Measurements from ENCODE around the gene UMODL1. TPM values are rescaled to one million over a fixed set of nuclear protein-coding genes. Genes with fewer than 3 reads are reported as not detected.
"Not testable (repeated sequence)": the region's sequence is repeated elsewhere in the genome, so short reads cannot be mapped to it uniquely, and the experiment has no call there.

UMODL1 gene
- total RNA-seq, 1 donor from 2014 or later = 0.48 TPM

DNA sequence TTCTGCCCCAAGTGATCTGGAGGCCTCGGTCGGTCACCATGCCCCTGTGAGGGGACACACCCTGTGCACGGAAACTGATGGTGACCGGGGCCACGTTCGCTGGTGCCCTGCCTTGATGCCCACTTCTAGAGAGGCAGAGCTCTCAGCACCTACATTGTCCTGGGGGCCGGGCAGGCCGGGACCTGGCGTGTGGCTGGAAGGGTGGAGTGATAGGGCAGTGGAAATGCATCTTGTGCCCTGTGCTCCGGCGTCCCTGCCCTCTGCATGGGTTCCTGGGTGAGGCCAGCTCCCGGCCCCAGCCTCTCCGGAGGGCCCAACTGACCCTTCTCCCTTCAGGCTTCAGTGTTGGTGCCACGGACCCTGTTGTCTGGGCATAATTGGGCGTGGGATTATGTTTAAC is 11.0 kb upstream of the UMODL1 start:
- DNase-seq (ENCODE audit: low spot score) = no peak

DNA sequence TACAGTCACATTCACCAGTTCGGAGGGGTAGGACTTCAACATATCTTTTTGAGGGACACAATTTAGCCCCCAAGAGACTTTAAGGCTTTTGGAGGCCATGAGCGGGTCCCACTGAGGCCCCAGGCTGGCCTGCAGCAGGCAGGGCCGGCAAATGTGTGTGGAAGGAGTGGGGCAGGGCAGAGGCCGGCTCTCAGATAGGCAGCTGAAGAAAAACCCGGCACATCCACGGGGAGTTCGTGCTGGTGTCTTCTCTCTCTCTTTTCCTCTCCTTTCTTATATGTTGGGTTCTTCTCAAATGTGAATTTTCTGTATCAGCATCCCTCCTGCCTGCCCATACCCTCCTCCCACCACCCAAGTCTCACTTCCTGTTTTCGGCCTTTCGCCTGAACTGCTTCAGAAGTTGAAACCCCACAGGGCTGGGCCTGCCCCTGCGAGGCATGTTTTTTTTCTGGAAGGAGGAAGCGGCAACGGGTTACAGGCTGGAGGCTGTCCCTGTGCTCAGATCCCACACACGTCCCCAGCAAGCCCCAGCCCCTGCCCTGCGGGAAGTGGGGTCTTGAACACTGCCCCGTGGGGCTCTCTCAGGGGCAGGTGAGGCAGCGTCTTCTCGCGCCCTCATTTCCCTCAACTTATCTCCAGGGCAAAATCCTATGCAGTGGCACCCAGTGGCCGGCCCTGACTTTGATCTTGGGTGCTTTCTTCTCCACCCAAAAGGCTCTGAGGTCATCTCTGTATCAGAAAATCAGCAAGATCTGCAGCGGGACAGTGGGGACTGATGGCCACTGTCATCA is 9.7 kb upstream of the UMODL1 start:
- peak; percentile 46 for DNase-seq (ENCODE audit: low spot score)

DNA sequence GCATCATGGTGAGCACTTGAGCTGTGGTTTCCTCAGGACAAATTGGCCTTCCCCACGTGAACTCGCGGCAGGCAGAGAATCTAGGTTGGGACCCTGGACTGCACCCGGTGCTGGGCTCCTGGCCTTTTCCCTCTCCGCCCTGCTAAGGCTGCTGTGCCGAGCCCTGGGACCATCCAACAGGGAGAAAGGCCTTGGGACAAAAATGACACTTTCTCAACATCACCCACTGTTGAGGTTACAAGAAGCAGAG is 9.2 kb upstream of the UMODL1 start:
- DNase-seq (ENCODE audit: low spot score) = no peak

DNA sequence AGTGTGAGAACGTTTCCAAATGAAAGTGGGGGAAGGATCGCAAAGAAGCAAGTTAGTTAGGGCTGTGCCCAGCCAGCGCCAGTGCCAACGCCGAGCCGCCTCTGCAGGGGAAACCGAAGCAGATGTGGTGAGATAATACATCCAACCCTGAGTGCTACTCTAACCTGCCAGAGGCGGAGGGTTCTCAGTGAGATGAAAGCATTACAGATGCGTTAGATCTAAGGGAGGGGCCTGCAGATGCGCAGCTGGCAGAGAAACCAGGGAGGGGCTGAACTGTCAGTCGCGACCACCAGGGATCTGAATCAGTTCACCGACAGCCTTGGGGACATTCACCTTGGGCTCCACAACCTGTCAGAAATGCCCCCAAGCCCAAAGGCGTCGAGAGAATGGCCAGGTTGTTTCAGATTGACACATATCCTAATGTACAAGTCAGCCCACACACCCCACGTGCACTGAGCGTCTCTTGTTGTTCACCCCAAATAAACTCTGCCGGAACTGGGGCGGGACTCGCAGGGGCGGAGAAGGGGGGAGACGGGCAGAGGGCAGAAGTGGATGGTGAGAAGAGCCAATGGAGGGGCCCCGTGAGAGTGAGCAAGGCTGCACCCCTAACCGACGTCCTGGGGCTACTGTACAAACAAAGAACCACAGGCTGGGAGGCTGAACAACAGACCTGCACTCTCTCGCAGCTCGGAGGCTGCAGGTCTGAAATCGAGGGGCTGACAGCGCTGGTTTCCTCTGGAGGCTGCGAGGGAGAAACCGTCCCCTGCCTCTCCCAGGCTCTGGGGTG is 8.7 kb upstream of the UMODL1 start:
- DNase-seq (ENCODE audit: low spot score) = no peak

DNA sequence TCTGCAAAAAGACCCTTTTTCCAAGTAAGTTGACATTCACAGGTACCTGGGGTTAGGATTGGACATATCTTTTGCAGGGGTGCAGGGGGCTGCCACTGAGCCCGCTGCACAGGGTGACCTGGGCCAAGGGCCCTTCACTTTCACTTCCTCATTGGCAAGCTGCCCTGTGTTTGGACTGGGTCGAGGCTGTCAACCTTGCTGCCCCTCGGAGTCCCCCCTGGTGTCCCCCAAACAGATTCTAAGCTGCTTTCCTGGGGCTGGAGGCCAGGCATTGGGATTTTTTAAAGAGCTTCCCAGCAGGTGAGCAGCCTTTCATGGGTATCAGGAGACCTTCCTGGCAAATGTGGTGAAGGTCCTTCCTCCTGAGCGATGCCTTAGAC is 7.9 kb upstream of the UMODL1 start:
- no peak for DNase-seq (ENCODE audit: low spot score)

DNA sequence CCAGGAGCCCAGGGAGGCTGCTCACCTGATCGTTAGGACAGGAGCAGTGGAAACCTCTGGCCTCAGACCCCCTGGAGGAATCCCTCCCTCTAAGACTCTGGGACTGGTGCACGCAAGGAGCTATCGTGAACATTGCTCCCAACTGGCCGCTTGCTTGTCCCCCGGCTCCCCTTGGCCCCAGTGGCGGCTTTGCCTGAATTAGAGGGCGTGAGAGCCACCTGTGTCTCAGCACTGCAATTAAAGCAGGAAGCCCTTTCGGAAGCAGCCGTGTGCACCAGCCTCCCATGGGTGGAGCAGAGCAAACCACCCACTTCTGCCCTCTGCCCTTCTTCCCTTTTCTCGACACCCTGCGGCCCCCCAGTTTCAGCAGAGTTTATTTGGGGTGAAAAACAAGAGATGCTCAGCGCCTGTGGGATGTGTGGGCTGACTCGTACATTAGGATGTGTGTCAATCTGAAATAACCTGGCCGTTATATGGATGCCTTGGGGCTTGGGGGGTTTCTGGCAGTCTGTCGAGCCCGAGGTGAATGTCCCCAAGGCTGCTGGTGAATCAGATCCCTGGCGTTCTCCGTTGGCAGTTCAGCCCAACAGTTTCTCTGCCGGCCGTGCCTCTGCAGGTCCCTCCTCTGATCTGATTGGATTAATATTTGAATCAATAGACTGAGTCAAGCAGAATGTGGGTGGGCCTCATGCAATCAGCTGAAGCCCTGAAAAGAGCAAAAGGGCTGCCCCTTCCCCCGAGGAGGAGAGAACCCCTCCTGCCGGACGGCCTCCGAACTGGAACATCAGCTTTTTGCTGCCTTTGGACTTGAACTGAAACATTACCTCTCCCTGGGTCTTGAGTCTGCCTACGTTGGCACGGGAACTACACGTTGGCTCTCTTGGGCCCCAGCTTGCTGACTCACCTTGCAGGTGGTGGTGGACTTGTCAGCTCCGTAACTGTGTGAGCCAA is 7.3 kb upstream of the UMODL1 start:
- no peak for DNase-seq (ENCODE audit: low spot score)

DNA sequence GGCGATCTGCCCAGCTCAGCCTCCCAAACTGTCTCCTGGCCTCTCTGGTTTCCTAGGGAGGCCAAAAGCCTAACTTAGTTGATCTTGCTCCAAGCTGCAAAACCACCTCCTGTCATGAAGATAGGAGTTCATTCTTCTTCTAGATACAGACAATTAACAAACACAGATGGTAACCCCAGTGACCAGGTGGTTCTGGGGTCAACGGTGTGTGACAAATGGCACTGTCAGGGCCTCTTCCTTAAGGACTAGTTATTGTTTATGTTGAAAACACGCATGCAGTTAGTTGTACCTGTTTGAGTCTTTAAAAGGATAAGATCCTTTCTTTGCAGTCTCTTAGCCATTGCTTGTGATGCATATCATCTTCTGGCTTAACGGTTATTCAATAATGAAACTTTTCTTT is 4.6 kb upstream of the UMODL1 start:
- DNase-seq (ENCODE audit: low spot score) = no peak

DNA sequence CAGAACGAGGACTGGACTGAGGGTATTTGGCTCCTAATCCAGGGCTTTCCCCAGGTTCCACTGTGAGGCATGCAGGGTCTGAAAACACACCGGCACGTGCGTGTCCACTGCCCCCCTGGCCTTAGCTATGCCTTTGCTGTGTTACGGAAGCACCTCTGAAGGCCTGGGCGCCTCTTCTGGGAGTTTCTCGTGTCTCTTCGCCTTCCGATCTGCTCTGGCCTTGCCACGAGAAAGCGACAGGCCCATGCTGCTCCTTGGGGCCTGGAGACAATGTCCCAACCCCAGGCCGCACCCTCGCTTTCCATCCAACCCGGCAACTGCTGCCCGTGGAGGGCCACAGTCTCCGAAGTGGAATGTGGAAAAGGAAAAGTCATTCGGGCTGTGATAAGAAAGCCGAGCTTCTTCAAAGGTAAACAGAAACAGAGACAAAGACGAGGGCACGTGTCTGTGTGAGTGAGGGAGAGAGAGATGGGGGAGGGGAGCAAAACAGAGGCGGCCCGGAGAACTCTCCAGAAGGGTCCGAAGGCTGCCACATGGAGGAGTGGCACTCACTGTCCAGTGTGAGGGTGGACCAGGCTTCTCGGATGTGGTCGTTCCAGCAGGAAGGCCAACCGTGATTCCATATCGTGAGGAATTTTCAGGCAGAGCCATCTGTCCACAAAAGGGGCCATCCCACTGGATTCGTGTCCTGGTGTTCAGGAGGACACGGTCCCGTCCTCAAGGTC is 3.4 kb upstream of the UMODL1 start:
- no peak for DNase-seq (ENCODE audit: low spot score)

DNA sequence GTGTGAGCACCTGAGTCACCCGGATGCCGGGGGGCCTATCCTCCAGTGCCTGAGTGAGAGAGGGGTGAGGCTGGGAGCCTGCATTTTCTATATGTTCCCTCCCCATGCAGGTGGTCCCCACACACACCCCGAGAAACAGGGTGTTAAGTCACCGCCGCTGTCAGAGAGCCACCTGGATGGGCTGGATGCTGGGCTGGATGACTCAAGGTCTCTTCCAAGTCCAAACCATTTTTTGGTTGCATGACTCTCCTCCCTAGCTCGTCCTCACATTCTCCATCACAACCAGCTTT is 2.9 kb upstream of the UMODL1 start:
- no peak for DNase-seq (ENCODE audit: low spot score)

DNA sequence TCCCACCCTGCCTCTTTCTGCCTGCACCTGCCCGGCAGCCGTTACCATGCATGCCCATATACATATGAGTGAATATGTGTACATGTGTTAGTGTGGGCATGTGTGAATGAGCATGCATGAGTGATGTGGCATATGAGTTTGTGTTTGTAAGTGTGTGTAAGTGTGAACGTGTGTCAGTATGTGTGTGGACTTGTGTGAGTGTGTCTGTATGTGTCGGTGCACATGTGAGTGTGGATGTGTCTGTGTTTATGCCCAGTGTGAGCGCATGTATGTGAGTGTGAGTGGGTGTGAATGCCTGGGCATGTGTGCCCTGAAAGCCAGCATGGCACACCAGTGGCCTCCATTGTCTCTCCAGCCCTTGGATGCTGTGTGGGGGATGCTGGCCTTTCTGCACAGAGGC is 2.5 kb upstream of the UMODL1 start:
- DNase-seq (ENCODE audit: low spot score) = no peak

DNA sequence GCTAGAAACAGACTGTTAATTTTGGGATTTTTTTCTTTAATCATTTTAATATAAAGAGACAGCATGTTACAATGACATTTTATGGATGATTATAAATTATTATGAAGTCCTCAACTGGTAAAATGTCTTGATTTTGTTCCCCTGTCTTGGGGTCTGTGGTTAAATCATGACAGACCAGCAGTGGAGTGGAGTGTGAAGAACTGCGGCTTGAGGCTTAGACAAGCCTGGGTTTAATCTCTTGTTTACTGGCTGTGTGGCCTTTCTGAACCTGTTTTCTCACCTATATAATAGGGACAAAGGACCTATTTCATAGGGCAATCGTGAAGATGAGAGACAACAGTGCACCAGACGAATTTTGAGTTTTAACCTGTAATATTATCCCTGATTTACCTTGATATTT is 1.8 kb upstream of the UMODL1 start:
- DNase-seq (ENCODE audit: low spot score) = no peak

DNA sequence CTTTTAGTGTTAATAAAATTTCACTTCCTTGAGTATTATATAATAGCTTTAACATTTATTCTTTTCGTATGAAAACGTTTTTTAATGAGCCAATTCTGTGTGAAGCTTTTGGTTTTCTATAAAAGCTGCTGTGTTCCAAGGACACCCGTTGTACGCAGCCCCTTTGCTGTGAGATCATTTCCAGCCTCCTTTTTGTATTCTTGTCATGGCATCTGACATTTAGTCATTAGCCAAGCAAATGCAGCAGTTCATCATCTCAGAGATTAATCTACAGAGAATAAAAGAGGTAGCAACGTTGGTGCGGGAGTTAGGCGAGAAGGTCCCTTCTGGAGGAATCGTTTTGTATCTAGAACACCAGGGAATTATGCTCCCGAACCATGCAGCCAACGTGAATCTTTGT is 1.3 kb upstream of the UMODL1 start:
- no peak for DNase-seq (ENCODE audit: low spot score)

DNA sequence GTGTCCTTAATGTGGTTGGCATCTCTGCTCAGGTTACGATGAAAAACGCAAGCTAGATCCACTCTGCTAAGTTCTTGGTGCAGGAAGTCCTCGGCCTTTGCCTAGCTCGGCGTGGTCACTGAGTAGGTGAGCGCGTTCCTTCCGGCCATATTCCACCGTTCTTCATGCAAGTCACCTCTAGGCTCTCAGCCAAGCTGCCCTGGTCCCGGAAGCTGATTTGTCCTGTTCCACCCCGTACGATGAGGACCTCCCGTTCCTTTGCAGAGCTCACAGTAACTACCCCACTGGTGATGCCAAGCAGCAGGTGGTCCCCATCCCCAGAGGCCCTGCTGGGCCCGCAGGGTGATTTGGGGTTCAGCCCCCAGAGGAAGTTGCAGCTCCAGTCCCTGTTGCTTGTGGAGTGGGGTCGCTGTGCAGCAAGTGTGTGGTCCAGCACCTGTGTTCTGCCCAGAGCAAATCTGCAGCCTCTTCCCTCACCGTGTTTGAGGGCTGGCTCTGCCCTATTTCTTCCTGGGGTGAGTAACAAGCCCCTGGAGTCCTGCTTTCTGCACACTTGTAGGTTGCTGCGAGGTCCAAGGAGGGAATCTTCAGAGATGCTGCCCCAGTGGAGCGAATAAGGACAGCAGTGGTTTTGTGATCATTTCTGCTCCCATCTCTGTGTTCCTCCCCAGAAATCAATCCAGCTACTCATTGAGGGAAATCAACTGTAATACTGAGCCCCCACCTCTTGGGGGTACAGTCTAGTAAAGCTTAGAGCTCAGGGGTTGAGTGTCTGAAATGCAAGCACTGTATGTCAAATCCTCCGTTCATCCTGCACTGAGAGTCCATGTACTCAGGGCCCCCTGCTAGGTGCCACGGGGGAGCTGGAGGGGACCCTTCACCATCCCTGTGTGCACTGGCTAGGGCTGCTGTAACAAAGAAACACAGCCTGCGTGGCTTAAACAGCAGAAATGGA is 2.3 kb downstream of the UMODL1 start:
- DNase-seq (ENCODE audit: low spot score) = no peak

DNA sequence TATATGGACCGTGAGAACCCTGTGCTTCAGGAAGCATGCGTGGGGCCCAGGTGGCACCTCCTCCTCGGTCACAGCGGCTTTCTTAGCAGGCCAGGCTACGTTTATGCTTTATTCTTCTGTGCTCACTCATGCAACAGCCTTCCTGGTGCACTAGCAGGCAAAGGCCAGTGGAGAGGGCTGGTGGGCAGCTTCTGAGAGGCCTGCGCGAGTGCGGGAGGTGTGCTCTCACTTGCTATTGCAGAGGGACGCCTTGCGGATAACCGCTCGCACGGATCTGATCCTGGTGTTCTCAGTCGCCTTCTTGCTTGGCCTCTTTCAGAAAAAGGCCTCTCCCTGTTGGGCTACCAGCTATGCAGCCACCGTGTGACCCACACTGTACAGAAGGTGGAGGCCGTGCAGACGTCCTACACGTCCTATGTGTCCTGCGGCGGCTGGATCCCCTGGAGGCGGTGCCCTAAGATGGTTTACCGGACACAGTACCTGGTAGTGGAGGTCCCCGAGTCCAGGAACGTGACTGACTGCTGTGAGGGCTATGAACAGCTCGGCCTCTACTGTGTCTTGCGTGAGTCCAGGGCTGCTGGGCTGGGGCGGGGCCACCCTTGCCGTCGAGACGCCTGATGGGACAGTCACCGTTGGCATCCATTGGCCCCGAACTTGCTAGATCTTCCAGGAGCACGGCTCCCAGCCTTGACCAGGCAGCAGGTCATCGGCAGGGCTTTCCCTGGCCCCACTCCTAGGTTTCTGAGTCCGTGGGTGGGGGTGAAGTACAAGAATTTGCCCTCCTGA is 4.8 kb downstream of the UMODL1 start:
- no peak for DNase-seq (ENCODE audit: low spot score)

DNA sequence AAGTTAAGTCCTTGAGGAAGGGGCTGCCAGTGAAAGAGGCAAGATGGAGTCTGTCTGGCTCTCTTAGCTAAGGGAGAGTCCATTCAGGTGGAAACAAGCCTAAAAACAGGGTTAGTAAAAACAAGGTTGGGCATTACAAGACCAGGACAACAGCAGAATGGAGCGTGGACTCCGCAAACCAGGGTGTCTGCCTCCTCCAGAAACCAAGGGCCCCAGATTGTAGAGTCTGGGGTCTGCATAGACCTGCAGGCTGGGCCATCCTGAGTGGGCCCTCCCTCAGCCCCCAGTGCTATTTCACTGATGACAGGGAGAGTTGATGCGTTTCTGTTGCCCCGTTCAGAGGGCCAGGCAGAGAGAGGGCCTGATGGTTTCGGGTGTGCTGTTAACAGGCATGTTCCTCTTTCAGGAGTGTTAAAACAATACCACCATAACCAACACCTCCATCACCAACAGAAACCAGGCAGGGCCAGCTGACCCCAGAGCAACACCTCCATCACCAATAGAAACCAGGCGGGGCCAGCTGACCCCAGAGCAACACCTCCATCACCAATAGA is 6.6 kb downstream of the UMODL1 start:
- DNase-seq (ENCODE audit: low spot score) = not testable (repeated sequence)

DNA sequence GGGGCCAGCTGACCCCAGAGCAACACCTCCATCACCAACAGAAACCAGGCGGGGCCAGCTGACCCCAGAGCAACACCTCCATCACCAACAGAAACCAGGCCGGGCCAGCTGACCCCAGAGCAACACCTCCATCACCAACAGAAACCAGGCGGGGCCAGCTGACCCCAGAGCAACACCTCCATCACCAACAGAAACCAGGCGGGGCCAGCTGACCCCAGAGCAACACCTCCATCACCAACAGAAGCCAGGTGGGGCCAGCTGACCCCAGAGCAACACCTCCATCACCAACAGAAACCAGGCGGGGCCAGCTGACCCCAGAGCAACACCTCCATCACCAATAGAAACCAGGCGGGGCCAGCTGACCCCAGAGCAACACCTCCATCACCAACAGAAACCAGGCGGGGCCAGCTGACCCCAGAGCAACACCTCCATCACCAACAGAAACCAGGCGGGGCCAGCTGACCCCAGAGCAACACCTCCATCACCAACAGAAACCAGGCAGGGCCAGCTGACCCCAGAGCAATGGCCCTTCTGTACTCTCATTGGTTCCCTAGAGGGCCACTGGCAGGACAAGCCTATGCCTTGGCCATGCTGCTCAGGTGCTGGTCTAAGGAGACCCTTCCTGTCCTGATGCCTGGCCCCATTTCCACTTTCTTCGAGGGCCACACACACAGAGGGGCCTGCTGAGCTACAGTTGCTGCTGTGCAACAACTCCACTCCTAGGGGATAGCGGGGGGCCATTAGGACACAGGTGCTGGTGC is 7.3 kb downstream of the UMODL1 start:
- DNase-seq (ENCODE audit: low spot score) = not testable (repeated sequence)

DNA sequence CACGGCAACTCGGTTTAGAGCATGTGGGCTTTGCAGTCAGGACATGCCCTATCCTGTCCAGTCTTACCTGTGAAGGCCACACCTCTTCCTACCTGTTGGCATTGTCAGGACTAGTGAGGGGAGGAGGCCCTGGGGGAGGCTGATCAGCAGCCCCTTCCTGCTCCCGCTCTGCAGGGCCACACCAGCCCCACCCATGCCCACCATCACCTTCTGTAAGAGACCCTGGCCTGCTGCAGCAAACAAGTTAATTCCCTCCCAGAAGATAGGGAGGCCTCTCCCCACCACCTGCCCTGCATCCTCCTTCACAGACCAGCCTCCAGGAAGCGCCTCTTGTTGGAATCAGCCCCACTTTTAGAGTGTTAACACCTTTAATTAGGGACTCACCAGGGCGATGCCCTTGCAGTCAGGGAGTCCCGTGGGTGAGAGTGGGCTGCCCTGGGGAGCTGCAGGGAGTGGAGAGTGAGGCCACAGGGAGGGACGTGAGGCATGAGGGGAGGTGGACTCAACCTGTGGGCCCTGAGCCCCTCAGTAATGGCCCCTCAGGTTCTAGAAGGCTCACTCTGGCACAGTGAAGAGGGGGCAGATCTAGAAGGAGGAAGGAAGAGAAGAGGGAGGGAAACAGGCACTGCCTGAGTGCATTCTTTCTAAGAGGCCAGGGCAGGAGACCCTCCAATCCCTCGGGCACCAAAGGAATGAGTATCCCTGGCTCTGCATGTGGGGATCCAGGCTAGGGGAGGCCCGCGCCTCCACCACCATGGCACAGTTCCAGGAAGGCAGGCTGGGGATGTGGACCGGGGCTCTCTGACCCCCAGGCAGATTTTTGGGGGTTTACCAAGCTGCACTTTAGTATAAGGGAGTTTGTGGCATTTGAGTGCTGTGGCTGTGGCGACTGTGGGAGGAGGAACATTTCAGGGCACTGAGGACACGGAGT is 8.2 kb downstream of the UMODL1 start:
- no peak for DNase-seq (ENCODE audit: low spot score)
